RPMI8226 (cell line): ENCODE measurements around the gene UVSSA.
"Not testable (repeated sequence)": the region's sequence is repeated elsewhere in the genome, so short reads cannot be mapped to it uniquely, and the experiment has no call there.

Source experiments
- DNase-seq: peaks from one replicate; pipeline ENCODE4 v3.0.0-alpha.2; 2015

The UVSSA gene

DNA sequence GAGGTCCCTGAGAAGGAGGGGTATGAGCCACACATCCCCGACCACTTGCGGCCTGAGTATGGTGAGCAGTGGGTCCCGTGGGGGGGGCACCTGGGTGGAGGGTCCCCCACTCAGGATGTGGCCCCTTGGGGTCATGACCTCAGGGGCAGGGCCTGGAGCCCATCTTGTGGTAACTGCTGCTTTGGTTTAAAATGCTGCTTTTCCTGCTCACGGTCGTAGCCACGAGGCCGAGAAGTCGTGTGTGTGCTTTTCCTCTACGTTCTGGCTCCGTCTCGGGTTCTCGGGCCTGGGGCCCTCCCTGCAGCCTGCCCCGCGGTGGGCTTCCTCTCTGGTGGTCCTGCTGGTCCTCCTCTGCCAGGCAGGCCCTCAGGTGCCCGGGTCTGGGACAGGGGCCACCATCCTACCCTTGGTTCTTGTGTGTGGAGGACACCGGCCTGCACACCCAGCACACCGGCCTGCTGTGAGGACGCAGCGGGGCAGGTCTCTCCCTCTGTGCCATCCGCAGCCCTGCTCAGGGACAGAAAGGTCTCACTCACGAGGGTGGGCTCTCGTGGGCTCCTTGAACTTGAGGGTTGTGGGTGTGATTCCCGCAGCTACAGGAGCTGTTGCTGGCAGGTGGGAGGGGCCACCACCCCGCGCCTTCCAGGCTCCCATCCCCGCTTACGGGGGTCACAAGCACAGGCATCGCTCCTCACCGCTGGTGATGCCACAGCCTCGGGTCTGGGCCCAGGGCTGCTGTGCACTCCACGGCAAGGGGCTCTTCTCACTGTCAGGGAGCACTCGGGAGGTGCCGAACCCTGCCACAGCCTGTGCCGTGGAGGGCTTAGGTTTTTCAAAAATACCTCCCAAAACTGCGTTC, 19.6 kb downstream of the UVSSA start:
- no peak for DNase-seq

GRCh38 chr4:1367230-1367935, 20.4 kb downstream of the UVSSA start:
- DNase-seq = no peak

DNA sequence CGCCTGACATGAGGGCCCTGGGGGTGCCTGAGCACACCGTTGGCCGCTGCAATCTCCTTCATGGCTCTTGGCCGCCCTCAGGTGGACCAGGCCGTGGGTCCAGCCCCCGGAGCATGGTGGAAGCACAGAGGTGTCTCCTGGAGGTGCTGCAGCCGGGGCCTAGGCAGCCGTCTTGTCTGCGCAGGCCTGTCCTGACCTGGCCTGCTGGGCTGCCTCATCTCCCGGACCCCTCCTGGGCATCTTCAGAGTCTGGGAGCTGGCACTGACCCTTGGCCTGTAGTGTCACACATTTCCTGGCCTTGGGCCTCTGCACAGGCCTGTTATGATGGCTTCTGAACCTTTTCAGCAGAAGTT, 20.9 kb downstream of the UVSSA start:
- no peak for DNase-seq

DNA sequence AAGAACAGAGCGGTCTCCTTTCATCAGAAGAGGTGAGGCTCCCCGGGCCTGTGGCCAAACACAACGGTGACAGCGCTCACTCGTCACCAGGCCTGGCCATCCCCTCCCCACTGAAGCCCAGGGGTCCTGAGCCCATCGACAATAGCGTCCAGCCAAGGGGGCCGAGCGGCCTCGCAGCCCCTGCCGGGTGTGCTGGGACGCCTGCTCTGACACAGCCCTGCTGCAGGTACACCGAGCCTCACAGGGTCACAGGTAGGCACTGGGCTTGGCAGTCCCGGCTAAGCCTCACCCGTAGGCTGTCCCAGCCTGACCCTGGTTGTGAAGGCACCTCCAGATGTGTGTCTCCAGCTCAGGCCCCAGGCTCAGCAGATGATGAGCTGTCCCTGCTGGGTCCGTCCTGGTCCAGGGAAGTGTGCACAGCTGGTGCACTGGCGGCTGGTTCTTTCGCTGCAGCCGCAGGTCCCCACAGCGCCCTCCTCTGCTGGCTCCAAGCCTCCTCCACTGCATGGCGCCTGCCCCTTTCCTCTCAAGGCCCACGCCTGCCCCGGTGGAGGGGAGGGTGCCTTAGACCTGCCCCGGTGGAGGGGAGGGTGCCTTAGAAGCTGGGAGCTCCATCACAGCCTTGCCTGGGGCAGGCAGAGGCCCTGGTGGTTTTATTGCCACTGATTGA, 21.5 kb downstream of the UVSSA start:
- no peak for DNase-seq

DNA sequence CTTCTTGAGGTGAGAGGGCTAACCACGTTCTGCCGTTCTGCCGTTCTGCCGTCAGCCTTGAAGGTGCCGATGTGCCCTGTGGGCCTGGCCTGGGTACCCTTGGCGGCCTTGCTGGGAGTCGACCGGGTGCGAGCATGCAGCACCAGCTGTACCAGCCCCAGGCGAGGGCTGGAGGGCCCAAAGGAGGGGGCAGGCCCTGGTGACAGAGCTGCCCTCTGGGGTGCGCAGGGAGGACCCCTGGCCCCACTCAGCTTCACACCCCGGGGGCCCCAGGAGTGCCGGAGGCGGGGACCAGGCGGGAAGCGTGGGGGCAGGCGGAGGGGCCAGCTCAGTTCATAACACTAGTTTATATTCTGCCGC, 22.1 kb downstream of the UVSSA start:
- no peak for DNase-seq

DNA sequence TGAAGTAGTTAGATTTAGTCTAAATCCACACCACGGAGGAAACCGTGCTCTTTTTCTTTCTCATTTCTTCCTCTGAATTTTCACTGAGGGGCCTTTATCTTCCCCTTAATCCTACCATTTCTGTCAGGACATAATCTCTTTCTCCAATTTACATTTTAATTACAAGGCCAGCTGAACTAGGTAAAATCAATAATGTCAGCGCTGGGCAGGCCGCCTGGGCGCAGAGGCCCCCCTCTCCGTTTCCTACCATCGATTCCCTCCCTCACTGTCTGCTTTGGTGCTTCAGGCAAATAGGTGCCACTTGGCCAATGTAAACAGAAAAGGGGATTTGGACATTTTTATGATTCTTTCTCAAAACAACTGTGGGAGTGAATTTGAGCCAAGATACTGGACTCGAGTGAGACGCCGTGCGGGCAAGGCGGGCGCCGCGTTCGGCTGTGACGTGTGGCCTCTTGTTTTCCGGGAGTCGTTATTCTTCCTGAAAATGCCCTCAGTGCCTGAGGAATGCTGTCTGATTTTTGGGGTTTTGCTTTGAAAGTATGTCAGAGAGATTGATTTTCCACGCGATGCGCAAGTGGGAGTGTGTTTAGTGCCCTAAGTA, 22.6 kb downstream of the UVSSA start:
- no peak for DNase-seq

DNA sequence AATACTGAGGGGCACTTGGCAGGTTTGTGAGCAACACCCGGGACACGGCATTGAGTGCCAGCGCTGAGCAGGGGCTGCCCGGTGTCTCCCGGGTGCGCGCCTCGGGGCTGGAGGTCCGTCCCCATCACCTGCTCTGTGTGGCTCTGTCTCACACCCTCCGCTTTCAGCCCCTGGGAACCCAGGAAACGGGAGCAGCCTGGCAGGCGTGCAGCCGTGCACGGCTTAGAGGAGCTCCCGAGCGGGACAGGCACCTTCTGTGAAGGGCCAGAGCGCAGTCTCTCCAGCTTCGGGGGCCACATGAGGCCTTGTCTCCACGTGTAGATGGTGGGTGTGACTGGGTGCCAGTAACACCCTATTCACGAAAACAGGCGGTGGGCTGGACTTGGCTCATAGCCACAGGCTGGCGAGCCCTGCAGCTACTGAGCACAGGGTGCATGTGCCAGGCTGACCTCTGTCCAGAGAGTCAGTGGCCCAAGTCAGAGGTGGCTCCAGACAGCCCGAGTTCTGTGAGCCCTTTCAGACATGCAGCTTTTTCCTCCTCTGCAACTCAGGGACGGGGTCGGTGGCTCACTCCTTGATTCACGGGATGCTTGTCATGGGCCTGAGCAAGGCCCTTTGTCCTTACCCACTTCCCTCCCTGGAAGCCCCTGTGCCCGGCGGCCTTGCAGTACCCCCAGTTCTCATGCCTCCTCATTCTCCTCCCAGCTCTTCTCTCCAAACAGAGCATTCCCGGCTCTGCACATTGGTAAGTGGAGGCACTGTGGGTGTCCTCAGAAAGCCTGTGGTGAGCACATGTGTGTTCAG, 23.5 kb downstream of the UVSSA start:
- DNase-seq = no peak

DNA sequence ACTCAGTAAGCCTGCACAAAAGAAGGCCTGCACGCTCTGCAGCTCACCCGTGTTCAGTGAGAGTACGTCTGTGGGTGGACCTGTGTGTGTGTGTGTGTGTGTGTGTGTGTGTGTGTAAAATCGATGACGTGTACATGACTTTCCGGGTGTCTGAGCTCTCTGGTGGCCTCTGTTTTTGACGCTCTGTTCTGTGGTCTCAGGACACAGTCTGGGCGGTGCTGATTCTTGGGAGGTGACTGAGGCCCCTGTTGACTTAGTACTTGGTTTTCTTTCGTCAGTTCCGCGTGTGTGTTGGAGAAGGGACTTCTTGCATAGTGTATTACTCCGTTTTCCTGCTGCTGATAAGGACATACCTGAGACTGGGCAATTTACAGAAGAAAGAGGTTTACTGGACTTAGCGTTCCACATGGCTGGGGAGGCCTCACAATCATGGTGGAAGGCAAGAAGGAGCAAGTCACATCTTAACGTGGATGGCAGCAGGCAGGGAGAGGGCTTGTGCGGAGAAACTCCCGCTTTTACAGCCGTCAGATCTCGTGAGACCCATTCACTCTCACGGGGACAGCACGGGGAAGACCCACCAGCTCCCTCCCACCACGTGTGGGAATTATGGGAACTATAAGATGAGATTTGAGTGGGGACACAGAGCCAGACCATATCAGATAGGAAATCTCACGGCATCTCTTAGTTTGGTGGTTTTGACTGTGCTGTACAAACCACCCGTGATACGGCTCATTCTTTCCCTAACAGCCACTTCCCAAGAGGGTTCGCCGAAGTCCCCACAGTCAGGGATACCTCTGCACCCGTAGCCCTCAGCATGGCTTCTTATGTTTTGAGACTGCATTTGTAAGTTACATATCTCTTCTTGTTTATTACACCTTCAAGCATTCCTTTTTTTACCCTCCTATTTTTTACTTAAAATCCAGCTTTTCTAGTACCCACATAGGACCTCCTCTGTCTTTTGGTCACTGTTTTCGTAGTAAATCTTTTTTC, 24.5 kb downstream of the UVSSA start:
- no peak for DNase-seq

DNA sequence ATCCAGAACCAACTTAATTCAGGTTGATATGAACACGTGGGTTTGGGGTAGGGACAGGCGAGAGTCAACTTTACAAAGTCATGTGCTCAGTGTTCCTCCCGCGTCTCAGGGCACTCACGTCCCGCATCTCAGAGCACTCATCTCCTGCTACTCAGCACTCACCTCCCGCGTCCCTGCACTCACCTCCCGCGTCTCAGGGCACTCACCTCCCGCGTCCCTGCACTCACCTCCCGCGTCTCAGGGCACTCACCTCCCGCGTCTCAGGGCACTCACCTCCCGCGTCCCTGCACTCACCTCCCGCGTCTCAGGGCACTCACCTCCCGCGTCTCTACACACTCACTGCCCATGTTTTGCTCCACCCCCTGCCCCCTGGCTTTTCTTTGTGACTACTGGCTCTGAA, 25.6 kb downstream of the UVSSA start:
- DNase-seq = not testable (repeated sequence)

DNA sequence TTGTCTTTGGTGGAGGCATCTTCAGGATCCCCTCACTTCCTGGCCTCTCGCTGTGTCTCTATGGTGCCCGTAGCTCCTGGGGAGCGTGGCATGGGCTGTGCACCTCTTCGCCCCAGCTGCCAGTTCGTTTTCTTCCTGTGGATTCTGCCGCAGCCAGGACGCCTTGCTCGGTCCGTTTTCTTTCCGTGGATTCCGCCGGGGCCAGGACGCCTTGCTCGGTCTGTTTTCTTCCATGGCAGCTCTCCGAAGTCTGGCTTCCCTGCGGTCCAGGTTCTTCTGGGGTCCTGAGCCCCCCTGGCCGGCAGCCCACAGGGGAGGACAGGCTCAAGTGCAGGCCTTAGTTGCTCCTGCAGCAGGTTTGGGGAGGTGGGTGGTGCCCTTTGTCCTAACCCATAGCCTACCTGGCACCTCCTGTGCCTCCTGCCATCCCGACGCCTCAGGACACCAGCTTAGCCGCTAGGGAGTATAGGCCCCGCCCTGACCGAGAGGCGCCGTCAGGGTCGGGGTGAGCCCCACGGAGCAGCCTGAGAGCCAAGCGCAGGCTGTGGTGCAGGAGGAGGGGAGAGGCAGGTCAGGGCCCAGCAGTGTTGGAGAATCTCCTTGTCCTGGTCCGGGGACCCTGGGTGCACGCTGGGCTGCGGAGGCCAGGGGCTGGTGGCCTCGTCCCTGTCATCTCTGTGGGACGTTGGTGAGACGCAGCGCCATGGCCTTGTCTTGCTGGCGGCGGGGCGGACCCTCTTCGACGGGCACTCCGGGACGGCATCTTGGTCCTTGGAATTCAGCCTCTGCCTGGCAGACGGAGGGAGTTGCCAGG, 27.1 kb downstream of the UVSSA start:
- DNase-seq = no peak

DNA sequence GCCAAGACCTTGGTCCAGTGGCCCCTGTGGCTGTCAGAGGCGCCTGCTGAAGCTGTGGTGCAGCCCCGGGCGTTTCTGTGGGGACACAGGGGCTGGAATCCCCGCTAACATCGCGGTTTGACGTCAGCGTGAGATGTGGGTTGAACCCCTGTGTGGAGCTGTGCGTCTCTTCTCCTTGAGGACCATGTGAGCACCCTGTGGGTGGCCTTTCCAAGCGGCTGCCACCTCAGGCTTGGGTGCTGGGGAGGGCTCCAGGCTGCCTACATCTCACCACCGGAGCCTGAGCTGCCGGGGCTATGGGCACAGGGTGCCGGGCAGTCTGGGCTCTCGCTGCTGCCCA, 27.7 kb downstream of the UVSSA start:
- no peak for DNase-seq

DNA sequence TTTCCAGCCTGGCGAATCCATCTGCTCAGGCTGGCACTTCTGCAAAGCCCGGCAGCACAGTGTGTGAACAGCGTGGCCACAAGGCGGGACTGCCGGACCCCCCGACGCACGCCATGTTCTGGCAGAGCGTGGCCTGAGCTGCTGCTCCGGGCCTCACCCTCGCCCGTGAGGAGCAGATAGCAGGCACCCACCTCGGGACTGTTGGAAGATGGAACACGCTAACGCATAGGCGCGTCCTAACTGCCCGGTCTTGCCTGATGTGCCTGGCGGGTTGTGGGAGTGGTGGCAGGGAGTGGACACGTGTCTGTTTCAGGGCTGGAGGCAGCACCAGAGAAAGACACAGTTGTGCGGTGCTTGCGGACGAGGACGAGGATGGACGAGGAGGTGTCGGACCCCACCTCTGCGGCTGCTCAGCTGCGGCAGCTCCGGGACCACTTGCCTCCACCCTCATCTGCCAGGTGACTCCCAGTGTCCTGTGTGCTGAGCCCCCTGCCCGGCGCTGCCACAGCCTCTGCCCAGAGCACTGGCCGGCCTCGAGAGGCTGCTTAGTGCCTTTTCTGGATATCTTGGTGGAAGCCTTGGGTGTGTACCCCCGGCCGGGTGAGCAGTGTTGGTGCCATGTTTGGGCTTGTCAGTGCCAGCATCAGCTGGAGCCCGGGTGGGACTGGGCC, 28.2 kb downstream of the UVSSA start:
- DNase-seq = no peak

GRCh38 chr4:1375761-1376322, 28.8 kb downstream of the UVSSA start:
- DNase-seq = no peak

DNA sequence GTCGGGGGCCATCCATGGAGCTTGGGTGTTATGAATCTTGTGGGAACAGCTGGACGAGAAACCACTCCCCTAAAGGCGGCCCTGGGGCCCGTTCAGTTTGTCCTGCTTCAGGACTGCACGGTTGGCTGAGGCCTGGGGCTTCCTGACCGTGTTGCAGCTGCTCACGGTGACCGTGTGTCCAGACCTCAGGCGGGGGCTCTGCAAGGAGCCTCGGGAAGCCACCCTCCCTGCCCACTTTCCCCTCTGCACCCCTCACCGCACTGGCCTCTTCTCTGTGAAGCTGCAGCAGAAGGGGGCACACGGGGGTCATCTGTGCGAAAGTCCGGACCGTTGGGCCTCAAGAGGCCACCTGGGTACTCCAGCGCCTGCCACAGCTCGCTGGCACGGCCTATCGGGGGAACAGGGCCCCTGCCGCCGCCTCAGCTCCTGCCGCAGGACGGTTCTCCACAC, 29.4 kb downstream of the UVSSA start:
- DNase-seq = no peak

DNA sequence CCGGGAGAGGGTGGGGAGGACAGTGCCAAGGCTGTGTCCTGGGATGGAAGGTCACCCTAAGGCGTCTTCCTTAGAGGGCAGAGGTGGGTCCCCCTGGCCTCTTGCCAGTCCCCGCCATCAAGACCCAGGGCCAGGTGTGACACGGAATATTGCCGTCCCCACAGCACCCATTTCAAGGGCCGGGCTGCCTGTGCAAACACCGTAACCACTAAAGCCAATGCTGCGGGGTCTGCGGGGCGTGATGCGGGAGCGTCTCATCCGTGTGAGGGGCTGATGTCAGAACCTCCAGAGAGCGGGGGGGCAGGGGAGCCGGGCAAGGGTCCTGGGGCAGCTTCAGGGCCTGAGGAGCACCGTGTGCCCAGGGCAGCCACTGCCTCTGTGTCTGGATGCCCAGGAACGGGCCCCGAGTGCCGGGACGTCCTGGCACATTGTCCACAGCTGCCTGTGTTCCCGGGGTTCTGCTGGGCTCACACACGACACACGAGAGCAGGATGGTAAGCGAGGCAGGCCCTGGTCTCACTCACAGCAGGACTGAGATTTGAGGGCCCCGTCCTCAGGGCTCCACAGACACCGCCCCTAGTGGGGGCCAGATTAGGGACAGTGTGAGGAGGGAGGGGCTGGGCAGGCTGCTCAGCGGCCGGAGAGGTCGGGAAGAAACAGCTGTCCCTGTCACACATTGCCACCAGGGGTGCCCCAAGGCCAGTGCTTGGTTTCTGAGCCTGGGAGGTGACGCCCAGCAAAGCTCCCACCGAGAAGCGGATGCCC, 30.0 kb downstream of the UVSSA start:
- DNase-seq = no peak

GRCh38 chr4:1377606-1378261, 30.7 kb downstream of the UVSSA start:
- no peak for DNase-seq

- no peak for DNase-seq
These were observed 31.7 kb downstream of the UVSSA start for GRCh38 chr4:1378559-1379231.

GRCh38 chr4:1379351-1379781, 32.4 kb downstream of the UVSSA start:
- DNase-seq = no peak
